ENCODE data around the gene VWA3B. TPM values are rescaled to one million over a fixed set of nuclear protein-coding genes. Genes with fewer than 3 reads are reported as not detected.

VWA3B gene
- polyA plus RNA-seq, 2 of the 4 experiments (the other 2 are of a cell fraction), result not detected

DNA sequence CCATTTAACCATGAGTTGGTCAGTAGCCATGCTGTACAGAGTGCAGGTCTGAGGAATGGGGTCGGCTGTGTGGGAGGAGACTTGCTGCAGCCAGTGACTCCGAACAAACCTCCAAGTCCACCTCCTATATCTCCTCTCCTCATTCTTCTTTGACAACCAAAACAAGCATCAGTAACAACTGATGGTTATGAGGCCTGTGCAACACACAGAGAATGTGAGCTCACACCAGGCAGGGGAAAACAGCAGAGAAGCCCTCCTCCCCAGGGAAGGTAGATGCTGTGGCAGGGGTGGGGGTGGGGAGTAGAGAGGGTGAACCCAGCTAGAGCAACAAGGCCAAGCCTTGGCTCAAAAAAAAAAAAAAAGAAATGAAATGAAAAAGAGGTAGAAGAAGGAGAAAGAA is 247.0 kb downstream of the VWA3B start:
- FAIRE-seq (no peak), ATAC-seq (peak in 1 of 2 experiments; percentile 37; a peak in 2 of 6 replicates), DNase-seq (ENCODE audit: low read depth in 1 of 2, low spot score in 1 of 2) (no peak)
- H3K4me3 ChIP-seq, result no peak overlapping the region
- CTCF ChIA-PET, result interaction anchor here (1.8 kb wide), 1 partner anchor 51 kb away, joined by 4 read pairs; no protein-coding TSS in a partner anchor
- peaks cover 16% of the 10 kb centered on the region for H3K4me1 ChIP-seq
- peak overlapping the region; percentile 65 for H3K4me2 ChIP-seq
- TF ChIP-seq, protein P1, sequence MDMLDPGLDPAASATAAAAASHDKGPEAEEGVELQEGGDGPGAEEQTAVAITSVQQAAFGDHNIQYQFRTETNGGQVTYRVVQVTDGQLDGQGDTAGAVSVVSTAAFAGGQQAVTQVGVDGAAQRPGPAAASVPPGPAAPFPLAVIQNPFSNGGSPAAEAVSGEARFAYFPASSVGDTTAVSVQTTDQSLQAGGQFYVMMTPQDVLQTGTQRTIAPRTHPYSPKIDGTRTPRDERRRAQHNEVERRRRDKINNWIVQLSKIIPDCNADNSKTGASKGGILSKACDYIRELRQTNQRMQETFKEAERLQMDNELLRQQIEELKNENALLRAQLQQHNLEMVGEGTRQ (IDR thresholded peaks at IDR 0.05), result no peak
- TF ChIP-seq, protein P2, sequence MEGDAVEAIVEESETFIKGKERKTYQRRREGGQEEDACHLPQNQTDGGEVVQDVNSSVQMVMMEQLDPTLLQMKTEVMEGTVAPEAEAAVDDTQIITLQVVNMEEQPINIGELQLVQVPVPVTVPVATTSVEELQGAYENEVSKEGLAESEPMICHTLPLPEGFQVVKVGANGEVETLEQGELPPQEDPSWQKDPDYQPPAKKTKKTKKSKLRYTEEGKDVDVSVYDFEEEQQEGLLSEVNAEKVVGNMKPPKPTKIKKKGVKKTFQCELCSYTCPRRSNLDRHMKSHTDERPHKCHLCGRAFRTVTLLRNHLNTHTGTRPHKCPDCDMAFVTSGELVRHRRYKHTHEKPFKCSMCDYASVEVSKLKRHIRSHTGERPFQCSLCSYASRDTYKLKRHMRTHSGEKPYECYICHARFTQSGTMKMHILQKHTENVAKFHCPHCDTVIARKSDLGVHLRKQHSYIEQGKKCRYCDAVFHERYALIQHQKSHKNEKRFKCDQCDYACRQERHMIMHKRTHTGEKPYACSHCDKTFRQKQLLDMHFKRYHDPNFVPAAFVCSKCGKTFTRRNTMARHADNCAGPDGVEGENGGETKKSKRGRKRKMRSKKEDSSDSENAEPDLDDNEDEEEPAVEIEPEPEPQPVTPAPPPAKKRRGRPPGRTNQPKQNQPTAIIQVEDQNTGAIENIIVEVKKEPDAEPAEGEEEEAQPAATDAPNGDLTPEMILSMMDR (IDR thresholded peaks at IDR 0.05), result no peak
- TF ChIP-seq FOSB (CRISPR knock-in tag; IDR thresholded peaks at IDR 0.05), result no peak
- no peak for TF ChIP-seq CEBPB (IDR thresholded peaks at IDR 0.05)
- TF ChIP-seq ZC3H11A (IDR thresholded peaks at IDR 0.05), result no peak
- TF ChIP-seq PHF8 (IDR thresholded peaks at IDR 0.05; ENCODE audit: borderline replicate concordance, low read depth), result no peak
- no peak for TF ChIP-seq JUN (IDR thresholded peaks at IDR 0.05)
- 54% methylated on average over 2 of the region's 2 CpGs for WGBS (ENCODE audit: missing lambda C conversion rate)
- 0 out of 3 replicates have a peak, but pooled peaks cover 3% of the 10 kb centered on the region for H3K9me3 ChIP-seq
- H3K27ac ChIP-seq, result peak overlapping the region; percentile 37 to 46
- POLR2A ChIA-PET, result interaction anchor here (0.6 to 0.7 kb wide), 2 partner anchors 43 to 117 kb away, joined by 3 to 4 read pairs; no protein-coding TSS in a partner anchor

DNA sequence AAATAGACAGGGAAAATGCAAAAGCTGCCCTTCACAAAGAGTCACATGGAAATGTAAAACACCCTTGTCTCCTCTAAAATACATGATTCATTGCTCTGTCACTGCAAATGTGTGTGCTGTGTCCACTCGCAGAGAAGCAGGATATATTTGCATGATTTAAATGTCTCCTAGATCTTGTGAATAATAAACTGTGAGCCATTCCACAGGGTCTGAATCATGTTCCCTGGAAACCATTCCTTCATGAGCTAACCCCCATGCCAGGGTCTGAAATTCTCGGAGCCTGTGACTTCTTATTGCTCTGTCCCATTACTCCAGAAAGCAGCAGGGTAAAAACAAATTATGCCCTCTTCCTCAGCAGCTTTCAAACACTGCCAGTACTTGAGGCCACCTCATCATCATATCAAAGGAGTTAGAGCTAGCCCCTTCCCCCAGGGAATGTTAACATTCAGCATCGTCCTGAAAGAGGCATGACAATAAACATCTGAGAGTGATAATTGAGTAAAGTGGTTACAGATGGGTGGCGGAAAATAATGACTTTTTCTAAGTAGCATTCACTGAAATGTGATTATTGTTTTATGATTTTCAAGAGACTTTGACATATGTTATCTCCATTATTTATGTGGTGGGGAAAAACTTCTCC is 247.6 kb downstream of the VWA3B start:
- peaks cover 16% of the 10 kb centered on the region for H3K4me1 ChIP-seq
- ATAC-seq (peak; percentile 95), FAIRE-seq (no peak), DNase-seq (ENCODE audit: low read depth in 1 of 2, low spot score in 1 of 2) (peak; percentile 10 to 50)
- ChIA-PET CTCF (no interaction called here), POLR2A (interaction anchor here (0.7 kb wide), 1 partner anchor 118 kb away, joined by 3 read pairs; no protein-coding TSS in a partner anchor)
- TF ChIP-seq JUNB (IDR thresholded peaks at IDR 0.05), result peak; percentile 63
- 0 out of 2 replicates have a peak, but pooled peaks have one; percentile 11 for TF ChIP-seq FOSL2 (IDR thresholded peaks at IDR 0.05)
- TF ChIP-seq FOSL2 (CRISPR knock-in tag; IDR thresholded peaks at IDR 0.05), result peak; percentile 40; the same call in 1 of the 2 replicates
- no peak for TF ChIP-seq CHD2 (IDR thresholded peaks at IDR 0.05; ENCODE audit: low read length, partially characterized antibody)
- H3K4me2 ChIP-seq, result peak overlapping the region; percentile 65
- peak overlapping the region; percentile 46 to 52; a peak in 5 of 6 replicates for H3K27ac ChIP-seq
- 0 out of 3 replicates have a peak, but pooled peaks cover 3% of the 10 kb centered on the region for H3K9me3 ChIP-seq
- H3K4me3 ChIP-seq, result no peak overlapping the region
- WGBS (ENCODE audit: missing lambda C conversion rate), result 23% methylated on average over 4 of the region's 4 CpGs

DNA sequence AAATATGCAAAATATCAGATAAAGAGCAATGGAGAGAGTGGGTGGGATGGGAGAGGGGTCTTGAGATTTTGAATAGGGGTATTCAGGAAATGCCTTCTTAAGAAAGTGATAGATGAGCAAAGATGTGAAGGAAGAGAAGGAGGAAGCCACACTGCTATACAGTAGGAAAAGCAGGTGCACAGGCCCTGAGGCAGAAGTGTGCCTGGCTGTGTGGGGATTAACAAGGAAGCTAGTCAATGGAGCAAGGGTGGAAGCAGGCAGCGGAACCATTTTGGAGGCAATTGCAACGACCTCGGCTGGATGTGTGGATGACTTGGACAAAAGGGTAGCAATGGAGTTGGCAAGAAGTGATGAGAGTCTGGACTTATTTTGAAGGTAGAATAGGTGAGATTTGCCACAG is 248.3 kb downstream of the VWA3B start:
- ATAC-seq (no peak), DNase-seq (ENCODE audit: low read depth in 1 of 2, low spot score in 1 of 2) (no peak), FAIRE-seq (no peak)
- no peak overlapping the region for H3K4me3 ChIP-seq
- H3K4me1 ChIP-seq, result peaks cover 16% of the 10 kb centered on the region
- CTCF ChIA-PET, result no interaction called here
- POLR2A ChIA-PET, result no interaction called here
- WGBS (ENCODE audit: missing lambda C conversion rate), result 84% methylated on average over 3 of the region's 3 CpGs
- H3K4me2 ChIP-seq, result no peak overlapping the region
- no peak overlapping the region for H3K27ac ChIP-seq
- TF ChIP-seq CBX2 (IDR thresholded peaks at IDR 0.05; ENCODE audit: borderline replicate concordance, low read depth) (no peak), GATA3 (IDR thresholded peaks at IDR 0.05; ENCODE audit: borderline replicate concordance) (no peak), SREBF2 (IDR thresholded peaks at IDR 0.05) (no peak), HEYL (CRISPR knock-in tag; IDR thresholded peaks at IDR 0.05) (no peak), MAZ (IDR thresholded peaks at IDR 0.05; ENCODE audit: borderline replicate concordance, low read depth, low read length) (no peak)
- TF ChIP-seq, protein P2 (IDR thresholded peaks at IDR 0.05), result no peak
- H3K9me3 ChIP-seq, result 0 out of 3 replicates have a peak, but pooled peaks cover 3% of the 10 kb centered on the region
